Activated CD4-positive, alpha-beta T cell treated with anti-CD3 and anti-CD28 coated beads, Interleukin-2, amount 50 U/mL, for 16 hours (primary cell): ENCODE measurements around the gene CLTA.
"Not testable (repeated sequence)": the region's sequence is repeated elsewhere in the genome, so short reads cannot be mapped to it uniquely, and the experiment has no call there.

ENCODE experiments used
- DNase-seq: peaks from one replicate; pipeline ENCODE4 v3.0.0-alpha.2; 2020

The CLTA gene

DNA sequence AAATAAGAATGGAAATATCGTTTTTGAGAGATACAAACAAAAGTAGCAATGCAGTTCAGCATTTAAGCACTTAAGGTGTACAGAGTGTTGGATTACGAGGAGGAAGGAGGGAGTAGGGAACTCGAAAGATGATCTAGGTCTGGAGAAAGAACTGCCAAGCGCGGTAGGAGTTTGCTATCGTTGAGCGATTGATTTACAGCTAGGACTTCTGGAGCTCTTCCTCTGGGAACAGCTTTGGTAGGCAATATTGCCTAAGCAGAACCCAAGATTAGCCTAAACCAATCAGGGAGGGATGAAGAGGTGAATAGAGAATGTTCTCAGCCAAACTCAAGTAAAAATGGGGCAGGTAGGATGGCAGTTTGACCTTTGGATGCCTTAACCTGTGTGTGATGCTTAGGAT, 965 bp downstream of the CLTA start:
- DNase-seq, result no peak

DNA sequence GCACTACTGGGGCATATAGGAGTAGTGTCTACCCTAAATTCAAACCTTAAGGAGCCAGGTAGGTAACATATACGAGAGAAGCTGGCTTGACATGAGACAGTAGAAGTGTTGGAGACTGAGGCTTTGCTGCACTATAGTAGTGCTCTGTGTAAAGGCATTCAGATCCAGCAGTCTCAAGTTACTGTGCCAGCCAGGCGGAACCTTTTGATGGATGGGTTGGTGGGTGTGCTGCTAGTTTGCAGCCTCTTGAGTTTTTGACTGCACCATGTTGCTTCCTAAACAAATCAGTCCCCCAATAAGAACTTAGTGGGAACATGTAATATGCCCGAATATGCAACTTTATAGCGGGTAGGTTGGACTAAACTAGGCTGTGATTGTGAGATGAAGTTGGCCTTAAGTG, 1.5 kb downstream of the CLTA start:
- no peak for DNase-seq

GRCh38 chr9:36193023-36193422, 2.3 kb downstream of the CLTA start:
- DNase-seq, result no peak

DNA sequence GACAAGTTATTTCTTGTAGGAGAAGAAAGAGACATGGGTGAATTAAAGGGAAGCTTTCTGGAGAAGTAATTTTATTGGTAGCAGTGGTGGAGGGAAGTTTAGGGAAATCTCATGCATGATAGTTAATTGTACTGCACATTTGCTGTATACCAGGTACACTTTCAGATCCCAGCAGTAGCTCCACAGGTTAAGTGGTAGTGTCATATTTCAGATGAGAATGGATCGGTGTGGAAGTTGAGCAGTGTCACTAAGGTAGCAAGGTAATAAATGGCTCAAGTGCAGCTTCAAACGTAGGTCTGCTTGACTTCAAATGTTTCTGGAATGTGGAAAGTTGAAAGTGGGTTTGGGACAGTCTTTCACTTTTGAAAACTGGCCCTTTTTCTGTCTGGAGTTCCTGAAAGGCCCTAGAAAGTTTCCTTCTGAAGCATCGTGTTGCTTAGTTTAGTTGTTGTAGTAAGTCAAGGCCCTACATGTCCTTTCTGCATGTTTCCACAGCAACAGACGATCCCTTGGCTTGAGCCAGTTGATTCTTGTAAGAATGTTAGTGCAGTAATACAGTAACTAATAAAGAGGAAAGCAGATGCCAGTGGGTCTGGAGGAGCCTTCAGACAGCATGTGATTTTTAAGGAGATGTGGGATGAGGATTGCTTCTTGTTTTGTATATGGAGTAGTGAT, 3.7 kb downstream of the CLTA start:
- DNase-seq, result no peak

- DNase-seq, result no peak
Observed at GRCh38 chr9:36204906-36205547, 14.3 kb downstream of the CLTA start.

- no peak for DNase-seq
Observed at GRCh38 chr9:36207016-36207415, 16.3 kb downstream of the CLTA start.

- peak; percentile 53 for DNase-seq
Observed at GRCh38 chr9:36207546-36208012, 16.9 kb downstream of the CLTA start.

DNA sequence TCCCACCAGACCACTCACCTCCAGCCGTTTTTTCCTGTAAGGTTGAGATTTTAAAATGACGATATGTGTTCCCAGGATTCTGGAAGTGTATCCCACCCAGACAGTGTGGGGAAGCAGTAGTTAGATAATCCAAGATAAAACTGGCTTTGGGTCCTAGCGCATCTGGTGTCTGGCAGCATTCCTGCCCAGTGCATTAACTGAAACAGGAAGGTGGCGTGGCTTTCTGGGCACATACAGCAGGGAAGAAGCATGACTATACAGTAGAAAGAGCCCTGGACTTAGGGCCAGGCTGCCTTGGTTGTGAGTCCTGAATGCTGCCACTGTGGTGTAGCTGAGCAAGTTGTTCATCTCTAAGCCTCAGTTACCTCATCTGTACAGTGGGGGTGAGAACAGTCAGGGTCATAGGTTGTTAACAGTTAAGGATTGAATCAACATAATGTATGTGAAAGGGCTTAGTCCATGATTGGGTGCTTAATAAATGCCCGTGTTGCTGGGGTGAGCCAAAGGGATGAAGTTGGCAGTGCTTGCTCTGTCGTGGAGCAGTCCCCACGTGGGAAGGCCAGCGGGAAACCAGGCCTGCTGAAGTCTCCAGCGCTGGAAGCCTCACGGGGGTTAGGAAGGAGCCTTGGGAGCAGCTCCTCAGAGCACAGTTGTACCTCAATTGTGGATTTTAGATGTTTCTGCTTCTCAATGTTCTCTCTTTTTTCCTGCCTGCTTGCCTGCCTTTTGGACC, 18.0 kb downstream of the CLTA start:
- DNase-seq, result no peak

DNA sequence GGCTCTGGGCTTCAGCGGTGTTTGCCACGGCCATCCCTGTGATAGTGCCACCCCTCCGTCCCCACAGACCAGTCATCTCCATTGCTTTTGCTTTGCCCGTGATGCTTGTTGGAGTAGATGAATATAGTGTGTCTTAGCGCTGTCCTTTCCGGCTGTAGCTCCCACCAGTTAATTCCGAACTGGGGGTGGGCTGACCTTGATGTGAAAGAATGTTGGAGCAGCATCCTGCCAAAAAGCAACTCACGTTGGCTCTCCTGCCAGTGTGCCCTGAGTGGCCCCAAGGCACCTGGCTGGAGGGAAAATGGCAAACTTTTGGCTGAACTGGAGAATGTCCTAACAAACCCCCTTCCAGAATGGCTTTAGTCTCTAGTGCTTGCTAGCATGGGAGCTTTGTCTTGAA, 20.0 kb downstream of the CLTA start:
- DNase-seq, result no peak

- no peak for DNase-seq
Observed at GRCh38 chr9:36211510-36211909, 20.8 kb downstream of the CLTA start.

- no peak for DNase-seq
Observed at GRCh38 chr9:36213387-36213786, 22.7 kb downstream of the CLTA start.

- DNase-seq, result no peak
Observed at GRCh38 chr9:36213989-36214388, 23.3 kb downstream of the CLTA start.

DNA sequence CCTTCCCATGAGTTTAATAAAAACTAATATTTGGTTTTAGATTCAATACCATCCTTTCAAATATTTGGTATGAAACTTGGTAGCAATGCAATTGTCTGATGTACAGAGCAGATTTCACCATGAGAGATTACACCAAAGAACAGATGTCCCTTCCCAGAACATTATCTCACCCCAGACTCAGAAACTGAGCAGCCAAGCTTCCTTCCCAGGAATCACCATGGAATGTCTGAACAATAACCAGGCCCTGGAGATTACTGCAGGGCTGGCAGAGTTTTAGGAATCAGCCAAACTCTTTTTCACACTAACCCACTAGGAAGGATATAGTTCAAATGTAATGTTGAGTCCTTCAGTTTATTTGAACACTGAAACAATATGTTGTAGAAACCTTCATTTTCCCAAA, 23.9 kb downstream of the CLTA start:
- no peak for DNase-seq

GRCh38 chr9:36217256-36217968, 26.7 kb downstream of the CLTA start:
- no peak for DNase-seq

DNA sequence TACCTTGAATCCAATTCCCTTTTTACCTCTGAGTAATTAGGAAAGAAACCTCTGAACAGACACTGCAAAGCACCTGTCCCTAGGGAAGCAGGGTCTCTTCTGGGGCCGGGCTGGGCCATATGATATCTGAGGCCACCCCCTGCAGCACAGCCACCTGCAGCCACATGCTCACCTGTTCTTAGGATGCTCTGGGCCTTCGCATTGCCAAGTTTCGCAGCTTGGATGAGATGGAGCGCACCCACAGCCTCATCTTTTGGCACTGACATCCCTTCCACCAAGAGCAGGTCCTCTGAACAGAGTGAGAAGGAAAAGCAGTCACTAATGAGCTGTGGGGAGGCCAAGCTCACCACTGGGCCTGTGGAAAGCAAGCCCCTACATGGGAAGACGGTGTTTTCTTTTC, 27.3 kb downstream of the CLTA start:
- DNase-seq, result no peak

GRCh38 chr9:36218411-36218901, 27.7 kb downstream of the CLTA start:
- DNase-seq, result peak; percentile 63

DNA sequence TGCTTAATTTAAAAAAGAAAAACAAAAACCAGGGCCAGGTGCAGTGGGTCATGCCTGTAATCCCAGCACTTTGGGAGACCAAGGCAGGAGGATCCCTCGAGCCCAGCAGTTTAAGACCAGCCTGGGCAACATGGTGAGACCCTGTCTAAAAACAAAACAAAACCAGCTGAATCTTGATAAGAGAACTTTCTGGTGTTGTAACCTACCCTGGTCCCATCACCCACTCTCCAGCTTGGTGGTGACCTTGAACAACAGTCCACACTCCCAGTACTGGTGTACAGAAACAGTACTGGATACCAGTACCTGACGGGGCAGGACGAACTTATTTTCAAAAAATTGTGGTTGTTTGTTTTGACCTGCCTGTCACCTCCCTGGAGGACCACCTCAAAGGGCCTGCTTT, 30.9 kb downstream of the CLTA start:
- no peak for DNase-seq

DNA sequence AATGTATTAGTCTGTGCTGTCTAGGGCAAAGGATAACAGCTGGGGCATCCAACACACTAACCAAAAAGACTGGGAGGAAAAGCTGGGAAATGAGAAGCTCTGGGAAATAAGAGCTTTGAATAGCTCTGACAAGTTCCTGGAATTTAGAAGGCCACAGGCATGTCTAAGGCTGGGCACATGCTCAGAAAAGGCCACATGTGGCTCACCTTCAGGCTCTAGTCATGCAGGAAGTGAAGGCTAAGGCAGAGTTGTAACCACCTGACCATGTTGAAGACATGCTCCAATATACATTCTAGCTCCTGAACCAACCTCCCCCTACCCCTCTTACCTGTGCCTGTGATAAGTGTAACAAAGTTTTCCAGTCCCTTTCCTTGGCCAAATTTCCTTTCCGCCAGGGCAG, 31.7 kb downstream of the CLTA start:
- no peak for DNase-seq

DNA sequence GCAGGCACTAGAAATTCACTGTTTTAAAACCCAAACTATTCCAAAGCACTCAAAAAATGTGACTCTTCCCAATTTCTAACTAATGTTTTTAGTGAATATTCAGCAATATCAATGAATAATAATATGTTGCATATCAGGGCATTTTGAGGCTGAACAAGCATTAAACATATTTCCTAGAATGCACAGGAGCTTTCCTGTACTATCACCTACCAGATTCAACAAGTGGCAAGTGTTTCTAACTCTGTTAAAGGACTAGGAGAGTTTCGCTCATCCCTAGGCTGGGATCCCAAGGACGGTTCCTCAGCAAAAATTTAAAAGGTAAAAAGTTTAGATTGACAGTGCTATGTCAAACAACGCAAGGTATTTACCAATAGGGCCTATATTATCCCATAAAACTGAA, 46.5 kb downstream of the CLTA start:
- no peak for DNase-seq

GRCh38 chr9:36239205-36239604, 48.5 kb downstream of the CLTA start:
- not testable (repeated sequence) for DNase-seq

DNA sequence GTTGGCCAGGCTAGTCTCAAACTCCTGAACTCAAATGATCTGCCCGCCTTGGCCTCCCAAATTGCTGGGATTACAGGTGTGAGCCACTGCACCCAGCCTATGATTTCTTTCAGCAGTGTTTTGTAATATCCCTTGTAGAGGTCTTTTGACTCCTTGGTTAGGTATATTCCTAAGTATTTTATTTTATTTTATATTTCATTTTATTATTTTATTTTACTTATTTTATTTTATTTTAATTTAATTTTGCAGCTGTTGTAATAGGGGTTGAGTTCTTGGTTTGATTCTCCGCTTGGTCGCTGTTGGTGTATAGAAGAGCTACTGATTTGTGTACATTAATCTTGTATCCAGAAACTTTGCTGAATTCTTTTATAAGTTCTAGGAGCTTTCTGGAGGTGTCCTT, 49.0 kb downstream of the CLTA start:
- DNase-seq, result not testable (repeated sequence)

GRCh38 chr9:36245906-36246305, 55.2 kb downstream of the CLTA start:
- no peak for DNase-seq

DNA sequence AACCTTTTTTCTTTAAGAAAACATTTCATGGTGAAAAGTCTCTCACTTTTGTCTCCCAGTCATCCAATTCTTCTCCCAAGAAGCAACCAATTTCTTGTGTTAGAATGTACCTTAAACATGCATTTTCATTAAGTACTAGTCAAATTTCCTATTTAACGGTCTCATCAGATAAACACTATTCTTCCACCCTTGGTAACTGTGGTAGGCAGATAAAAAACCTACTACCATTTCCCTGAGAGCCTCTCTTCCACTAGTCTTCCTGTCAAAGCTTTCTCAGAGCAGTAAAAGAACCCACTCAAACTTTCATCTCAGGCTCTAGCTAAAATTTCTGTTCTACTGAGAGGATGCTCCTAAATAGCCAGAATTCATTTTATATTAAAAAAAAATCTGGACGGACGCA, 56.6 kb downstream of the CLTA start:
- no peak for DNase-seq
